D721Med (cell line): ENCODE measurements around the gene ZNF462.

Experiments used
- DNase-seq: peaks from one replicate; pipeline ENCODE4 v3.0.0; 2011; ENCODE audit warnings: low spot score; ENCODE audit not compliant: insufficient read length
- FAIRE-seq: peaks from 2 replicates; lab custom pipeline; 2011; peaks lifted over from hg19 to GRCh38; lab: Jason Lieb, UNC
- TF ChIP-seq, protein P1 (sequence below): IDR thresholded peaks from 2 replicates; pipeline ENCODE4 v1.5.1; 2012; ENCODE audit warnings: mild to moderate bottlenecking, control low read depth; ENCODE audit not compliant: insufficient read depth; ENCODE audit errors: missing control alignments

ZNF462 gene

DNA sequence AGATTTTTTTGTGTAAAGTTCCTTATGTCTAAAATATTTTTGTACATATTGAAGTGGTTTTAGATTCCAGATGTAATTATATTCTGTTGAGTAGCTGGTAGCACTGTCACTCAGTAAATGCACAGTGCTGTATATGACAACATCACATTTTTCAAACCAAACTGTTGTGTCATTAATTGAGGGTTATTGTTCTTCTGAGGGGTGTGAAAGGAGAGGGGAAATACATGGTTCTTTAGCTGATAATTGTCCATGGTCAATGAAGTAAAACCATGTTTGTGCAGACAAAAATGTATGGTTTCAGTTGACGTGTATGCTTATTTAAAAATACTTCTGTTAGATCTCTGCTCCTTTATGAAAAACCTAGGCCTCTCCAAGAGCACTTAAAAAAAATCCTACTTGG lies 3.3 kb downstream of the ZNF462 start:
- FAIRE-seq (no peak), DNase-seq (no peak)
- TF ChIP-seq, protein P1, sequence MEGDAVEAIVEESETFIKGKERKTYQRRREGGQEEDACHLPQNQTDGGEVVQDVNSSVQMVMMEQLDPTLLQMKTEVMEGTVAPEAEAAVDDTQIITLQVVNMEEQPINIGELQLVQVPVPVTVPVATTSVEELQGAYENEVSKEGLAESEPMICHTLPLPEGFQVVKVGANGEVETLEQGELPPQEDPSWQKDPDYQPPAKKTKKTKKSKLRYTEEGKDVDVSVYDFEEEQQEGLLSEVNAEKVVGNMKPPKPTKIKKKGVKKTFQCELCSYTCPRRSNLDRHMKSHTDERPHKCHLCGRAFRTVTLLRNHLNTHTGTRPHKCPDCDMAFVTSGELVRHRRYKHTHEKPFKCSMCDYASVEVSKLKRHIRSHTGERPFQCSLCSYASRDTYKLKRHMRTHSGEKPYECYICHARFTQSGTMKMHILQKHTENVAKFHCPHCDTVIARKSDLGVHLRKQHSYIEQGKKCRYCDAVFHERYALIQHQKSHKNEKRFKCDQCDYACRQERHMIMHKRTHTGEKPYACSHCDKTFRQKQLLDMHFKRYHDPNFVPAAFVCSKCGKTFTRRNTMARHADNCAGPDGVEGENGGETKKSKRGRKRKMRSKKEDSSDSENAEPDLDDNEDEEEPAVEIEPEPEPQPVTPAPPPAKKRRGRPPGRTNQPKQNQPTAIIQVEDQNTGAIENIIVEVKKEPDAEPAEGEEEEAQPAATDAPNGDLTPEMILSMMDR = no peak

- FAIRE-seq (no peak), DNase-seq (no peak)
- TF ChIP-seq, protein P1 = no peak
Observed at GRCh38 chr9:106867286-106867685, 4.3 kb downstream of the ZNF462 start.

DNA sequence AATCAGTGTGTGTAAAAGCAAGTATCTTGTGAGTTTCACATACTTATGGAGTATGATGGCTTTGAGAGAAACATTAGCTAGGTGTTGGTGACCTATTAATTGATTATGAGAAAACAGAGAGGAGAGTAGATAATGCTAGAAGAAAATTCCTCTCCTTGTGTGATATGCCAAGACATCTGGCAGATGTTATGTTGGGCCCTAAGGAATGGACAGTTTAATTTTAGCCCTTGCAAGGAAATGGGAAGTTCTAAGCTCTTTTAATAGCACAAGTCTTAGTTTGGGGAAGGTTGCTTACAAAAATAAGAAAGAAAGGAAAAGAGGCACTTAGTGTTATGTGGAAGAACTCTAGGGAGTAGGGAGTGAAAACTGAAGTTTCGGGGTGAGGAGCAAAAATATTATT lies 5.1 kb downstream of the ZNF462 start:
- TF ChIP-seq, protein P1 = no peak
- no peak for DNase-seq
- FAIRE-seq = no peak

DNA sequence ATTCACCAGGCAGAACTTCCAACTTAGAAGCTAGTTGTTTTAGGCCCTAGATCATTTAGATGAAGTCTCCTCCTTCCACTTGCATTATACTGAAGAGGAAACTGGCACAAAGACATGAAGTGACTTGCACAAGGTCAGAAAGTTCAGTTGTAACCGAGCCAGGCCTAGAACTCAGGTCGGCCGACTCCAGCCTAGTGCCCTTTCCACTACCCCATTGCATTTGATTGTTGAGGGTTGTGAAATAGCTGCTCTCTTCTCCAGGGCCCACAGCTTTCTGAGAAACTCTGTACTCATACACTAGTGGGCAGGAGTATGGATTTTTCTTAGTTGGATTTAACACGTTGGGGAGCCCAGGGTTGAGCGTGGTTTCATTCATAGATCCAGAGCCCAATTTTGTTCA lies 5.6 kb downstream of the ZNF462 start:
- no peak for DNase-seq
- TF ChIP-seq, protein P1 = no peak
- FAIRE-seq = no peak

GRCh38 chr9:106869028-106869427 lies 6.1 kb downstream of the ZNF462 start:
- DNase-seq (no peak), FAIRE-seq (peak; percentile 11)
- TF ChIP-seq, protein P1 = no peak

- TF ChIP-seq, protein P1 = no peak
- DNase-seq = no peak
- FAIRE-seq = peak; percentile 53
Observed at GRCh38 chr9:106869458-106869857, 6.5 kb downstream of the ZNF462 start.

GRCh38 chr9:106872641-106873040 lies 9.7 kb downstream of the ZNF462 start:
- FAIRE-seq = no peak

More at GRCh38 chr9:106872641-106873040, 9.7 kb downstream of the ZNF462 start:
- no peak for DNase-seq
- TF ChIP-seq, protein P1 = no peak
